OCI-LY7 (cell line): ENCODE data around the gene SEZ6. TPM values are rescaled to one million over a fixed set of nuclear protein-coding genes. Genes with fewer than 3 reads are reported as not detected.

Experiments
- BruUV-seq: library from RNA; stranded (reverse); fragments of 400-500 nt; replicated peaks from 2 replicates; lab custom pipeline; 2021; lab: Mats Ljungman, UMichigan
- CTCF ChIA-PET: fragments of 300-600 bp; sonication (Branson Sonifier 250); formaldehyde crosslinking; loops from one replicate; lab custom pipeline; 2022; ENCODE audit warnings: antibody characterized with exemption; ENCODE audit not compliant: unreplicated experiment; lab: Charles Lee
- POLR2A ChIA-PET: fragments of 300-600 bp; sonication (Branson Sonifier 250); formaldehyde crosslinking; loops from one replicate; lab custom pipeline; 2022; ENCODE audit warnings: antibody characterized with exemption; lab: Charles Lee
- DNase-seq: peaks from one replicate; pipeline ENCODE4 v3.0.0-alpha.2; 2015; ENCODE audit warnings: low spot score
- H2AFZ ChIP-seq: fragments of 200-600 bp; sonication (generic), shearing (Covaris generic); 2 replicates; pipeline ENCODE4 v1.6.1; 2014; ENCODE audit warnings: mild to moderate bottlenecking, antibody characterized with exemption, low read length, moderate library complexity
- H3K27ac ChIP-seq: fragments of 200-600 bp; sonication (generic); 2 replicates; pipeline ENCODE4 v1.5.1; 2014; ENCODE audit warnings: mixed run types, low read depth, mild to moderate bottlenecking, moderate library complexity, low read length, inconsistent platforms; ENCODE audit not compliant: poor library complexity, severe bottlenecking
- H3K36me3 ChIP-seq: fragments of 200-600 bp; sonication (generic); 2 replicates; pipeline ENCODE4 v1.6.1; 2014; ENCODE audit warnings: mild to moderate bottlenecking, antibody characterized with exemption, low read length, moderate library complexity, mixed read lengths; ENCODE audit not compliant: insufficient read depth
- H3K4me1 ChIP-seq: fragments of 200-600 bp; sonication (generic); 2 replicates; pipeline ENCODE4 v1.5.1; 2014; ENCODE audit warnings: mild to moderate bottlenecking, low read length; ENCODE audit not compliant: insufficient read depth, poor library complexity, severe bottlenecking
- H3K4me2 ChIP-seq: fragments of 200-600 bp; sonication (generic); 2 replicates; pipeline ENCODE4 v1.6.1; 2014; ENCODE audit warnings: mild to moderate bottlenecking, low read length
- H3K4me3 ChIP-seq: fragments of 200-600 bp; sonication (generic); 2 replicates; pipeline ENCODE4 v1.5.1; 2014; ENCODE audit warnings: mild to moderate bottlenecking, low read depth, low read length; ENCODE audit not compliant: poor library complexity, severe bottlenecking
- H3K79me2 ChIP-seq: fragments of 200-600 bp; sonication (generic); 2 replicates; pipeline ENCODE4 v1.6.1; 2016; ENCODE audit warnings: low read depth, mild to moderate bottlenecking, low read length, moderate library complexity, mixed read lengths; ENCODE audit not compliant: insufficient read depth
- H3K9me2 ChIP-seq: fragments of 200-600 bp; sonication (generic); 2 replicates; pipeline ENCODE4 v1.6.1; 2016; ENCODE audit warnings: mild to moderate bottlenecking, low read length, mixed read lengths; ENCODE audit not compliant: insufficient read depth
- H3K9me3 ChIP-seq: fragments of 200-600 bp; sonication (generic); 2 replicates; pipeline ENCODE4 v1.6.1; 2014; ENCODE audit warnings: mild to moderate bottlenecking, mixed run types, low read length, mixed read lengths
- H4K20me1 ChIP-seq: fragments of 200-600 bp; sonication (generic); 2 replicates; pipeline ENCODE4 v1.6.1; 2014; ENCODE audit warnings: mild to moderate bottlenecking, antibody characterized with exemption, low read length, moderate library complexity, mixed read lengths; ENCODE audit not compliant: insufficient read depth
- EZH2phosphoT487 ChIP-seq: fragments of 200-600 bp; sonication (generic); IDR thresholded peaks from 2 replicates; pipeline ENCODE4 v1.6.1; 2018; ENCODE audit warnings: low read depth, borderline replicate concordance, mild to moderate bottlenecking, mixed run types, antibody characterized with exemption, low read length, moderate library complexity, mixed read lengths
- intact Hi-C: fragments of 100-400 bp; cut with micrococcal nuclease; formaldehyde crosslinking; loops from one replicate; pipeline ENCODE4 v1.10.0; 2022; ENCODE audit not compliant: unreplicated experiment
- total RNA-seq, 2 experiments: library from RNA; depleted of rRNA in 1 of 2; stranded (reverse); fragments of >200 nt in 1 of 2; shearing (Covaris generic) in 1 of 2; gene quantifications; 2 replicates each; pipeline ENCODE4 v1.2.3, GENCODE V29; 2014 to 2022
- TF ChIP-seq, protein P1 (sequence below): fragments of 200-600 bp; sonication (generic); conservative IDR thresholded peaks from 2 replicates; pipeline ENCODE4 v1.5.1; 2014; ENCODE audit warnings: mild to moderate bottlenecking, antibody characterized with exemption, low read length, moderate library complexity, mixed read lengths

Gene SEZ6
- total RNA-seq, 2 experiments from 2014 or later: not detected

DNA sequence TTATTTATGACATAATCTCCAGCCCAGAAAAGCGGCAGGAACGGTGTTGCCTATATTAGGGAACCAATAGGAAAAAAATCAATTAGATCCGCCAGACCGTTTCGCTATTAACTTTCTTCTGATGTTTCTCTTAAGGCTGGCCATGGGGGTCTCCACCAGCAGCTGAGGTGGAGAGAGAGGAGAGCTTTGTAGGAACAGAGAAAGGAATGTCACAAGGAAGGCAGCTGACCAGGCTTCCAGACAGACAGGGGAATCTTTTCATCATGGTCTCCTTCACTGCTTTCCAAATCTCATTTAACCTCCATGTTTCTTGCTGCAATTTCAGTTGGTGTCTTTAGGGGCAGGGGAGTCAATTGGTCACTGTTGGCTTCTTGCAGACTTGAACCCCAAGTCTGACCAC is 8.9 kb upstream of the SEZ6 start:
- ChIA-PET POLR2A (interaction anchor here (0.7 kb wide), 1 partner anchor 97 kb away, joined by 3 read pairs; no protein-coding TSS in a partner anchor), CTCF (no interaction called here)
- TF ChIP-seq, protein P1, sequence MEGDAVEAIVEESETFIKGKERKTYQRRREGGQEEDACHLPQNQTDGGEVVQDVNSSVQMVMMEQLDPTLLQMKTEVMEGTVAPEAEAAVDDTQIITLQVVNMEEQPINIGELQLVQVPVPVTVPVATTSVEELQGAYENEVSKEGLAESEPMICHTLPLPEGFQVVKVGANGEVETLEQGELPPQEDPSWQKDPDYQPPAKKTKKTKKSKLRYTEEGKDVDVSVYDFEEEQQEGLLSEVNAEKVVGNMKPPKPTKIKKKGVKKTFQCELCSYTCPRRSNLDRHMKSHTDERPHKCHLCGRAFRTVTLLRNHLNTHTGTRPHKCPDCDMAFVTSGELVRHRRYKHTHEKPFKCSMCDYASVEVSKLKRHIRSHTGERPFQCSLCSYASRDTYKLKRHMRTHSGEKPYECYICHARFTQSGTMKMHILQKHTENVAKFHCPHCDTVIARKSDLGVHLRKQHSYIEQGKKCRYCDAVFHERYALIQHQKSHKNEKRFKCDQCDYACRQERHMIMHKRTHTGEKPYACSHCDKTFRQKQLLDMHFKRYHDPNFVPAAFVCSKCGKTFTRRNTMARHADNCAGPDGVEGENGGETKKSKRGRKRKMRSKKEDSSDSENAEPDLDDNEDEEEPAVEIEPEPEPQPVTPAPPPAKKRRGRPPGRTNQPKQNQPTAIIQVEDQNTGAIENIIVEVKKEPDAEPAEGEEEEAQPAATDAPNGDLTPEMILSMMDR: no peak
- no peak for TF ChIP-seq EZH2phosphoT487
- no peaks in the 10 kb centered on the region for H3K36me3 ChIP-seq
- H3K4me1 ChIP-seq: peaks cover 7% of the 10 kb centered on the region
- no peak overlapping the region for H3K27ac ChIP-seq
- no peaks in the 10 kb centered on the region for H3K9me2 ChIP-seq
- no TSS peak for BruUV-seq
- H3K9me3 ChIP-seq: no peaks in the 10 kb centered on the region
- H3K79me2 ChIP-seq: no peaks in the 10 kb centered on the region
- no peak overlapping the region for H3K4me2 ChIP-seq
- no peaks in the 10 kb centered on the region for H4K20me1 ChIP-seq
- no peak overlapping the region for H3K4me3 ChIP-seq
- intact Hi-C loops: no loop called here
- no peak overlapping the region for H2AFZ ChIP-seq
- no peak for DNase-seq

DNA sequence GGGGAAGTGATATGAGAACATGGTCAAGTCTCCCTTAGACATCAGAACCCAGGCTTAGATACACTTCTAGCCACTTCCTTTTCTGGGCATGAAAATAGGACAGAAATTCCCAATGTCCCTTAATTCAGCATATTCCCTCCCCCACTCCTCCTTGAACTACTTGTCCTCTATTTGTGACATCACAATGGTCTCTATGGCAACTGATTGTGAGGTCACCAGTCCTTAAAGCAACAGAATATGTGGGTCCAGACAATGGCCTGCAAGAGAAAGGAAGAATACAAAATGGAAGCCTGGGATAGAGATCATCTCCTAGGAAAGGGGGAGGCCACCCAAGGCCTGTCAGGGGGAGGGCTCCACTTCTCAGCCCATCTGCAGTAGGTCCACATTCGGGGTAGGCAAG is 6.7 kb upstream of the SEZ6 start:
- no peak overlapping the region for H3K4me2 ChIP-seq
- no peak overlapping the region for H3K4me3 ChIP-seq
- H3K9me2 ChIP-seq: no peaks in the 10 kb centered on the region
- H4K20me1 ChIP-seq: no peaks in the 10 kb centered on the region
- H3K79me2 ChIP-seq: no peaks in the 10 kb centered on the region
- no peak for DNase-seq
- CTCF ChIA-PET: no interaction called here
- POLR2A ChIA-PET: no interaction called here
- intact Hi-C loops: no loop called here
- no peaks in the 10 kb centered on the region for H3K4me1 ChIP-seq
- H2AFZ ChIP-seq: no peak overlapping the region
- no peak overlapping the region for H3K27ac ChIP-seq
- H3K36me3 ChIP-seq: no peaks in the 10 kb centered on the region
- no peaks in the 10 kb centered on the region for H3K9me3 ChIP-seq
- BruUV-seq: no TSS peak
- no peak for TF ChIP-seq EZH2phosphoT487
- TF ChIP-seq, protein P1: no peak

DNA sequence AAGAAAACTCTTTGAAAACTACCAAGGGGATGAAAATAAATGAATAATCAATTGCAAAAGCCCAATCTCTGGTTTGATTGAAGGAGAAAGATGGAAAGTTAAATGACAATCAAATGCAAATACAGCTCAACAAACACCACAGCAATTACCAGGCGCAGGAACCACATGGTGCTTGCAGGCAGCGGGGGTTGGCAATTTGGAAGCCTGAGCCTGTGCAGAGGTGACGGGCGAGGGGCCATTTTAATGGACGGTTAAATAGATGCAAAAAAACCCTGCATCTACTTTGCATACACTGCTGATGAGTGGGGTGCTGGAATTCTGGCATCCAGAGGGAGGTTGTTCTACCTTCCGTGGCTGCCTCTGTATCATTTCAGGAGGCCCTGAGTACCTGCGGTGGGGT is 4.8 kb upstream of the SEZ6 start:
- Histone ChIP-seq H3K4me2 (no peak overlapping the region), H3K36me3 (no peaks in the 10 kb centered on the region), H3K4me1 (no peaks in the 10 kb centered on the region), H3K9me2 (no peaks in the 10 kb centered on the region), H3K9me3 (no peaks in the 10 kb centered on the region), H4K20me1 (no peaks in the 10 kb centered on the region), H3K79me2 (no peaks in the 10 kb centered on the region), H3K27ac (no peak overlapping the region), H2AFZ (no peak overlapping the region), H3K4me3 (no peak overlapping the region)
- intact Hi-C loops: no loop called here
- TF ChIP-seq, protein P1: no peak
- TF ChIP-seq EZH2phosphoT487: no peak
- ChIA-PET POLR2A (interaction anchor here (2.0 kb wide), 1 partner anchor 9 kb away, joined by 6 read pairs; no protein-coding TSS in a partner anchor), CTCF (interaction anchor here (0.6 kb wide), 2 partner anchors 396 to 1743 kb away, joined by 3 to 10 read pairs; no protein-coding TSS in a partner anchor)
- DNase-seq: no peak
- no TSS peak for BruUV-seq
